Endothelial cell of umbilical vein (primary cell): ENCODE results near the gene TRPC1. TPM values are rescaled to one million over a fixed set of nuclear protein-coding genes. Genes with fewer than 3 reads are reported as not detected.

Source experiments
- BruUV-seq: library from RNA; stranded (reverse); fragments of 400-500 nt; replicated peaks from 2 replicates; lab custom pipeline; 2021; lab: Mats Ljungman, UMichigan
- CTCF ChIA-PET: fragments of 300-600, 350-600 bp; sonication (Branson Sonifier 250); formaldehyde crosslinking; loops from one replicate; lab custom pipeline; 2021; ENCODE audit warnings: antibody characterized with exemption, inconsistent platforms; lab: Charles Lee
- POLR2A ChIA-PET: fragments of 300-600, 350-600 bp; sonication (Branson Sonifier 250); formaldehyde crosslinking; loops from one replicate; lab custom pipeline; 2021; ENCODE audit warnings: antibody characterized with exemption, inconsistent platforms; lab: Charles Lee
- DNase-seq: peaks from one replicate; pipeline ENCODE4 v3.0.0-alpha.2; 2011; ENCODE audit warnings: low read depth, low spot score
- FAIRE-seq: peaks from 2 replicates; lab custom pipeline; 2011; peaks lifted over from hg19 to GRCh38; lab: Jason Lieb, UNC
- H2AFZ ChIP-seq: 2 replicates; pipeline ENCODE4 v1.6.0; 2012; ENCODE audit warnings: low read depth, low read length, control low read depth, inconsistent platforms
- H3K27ac ChIP-seq: 2 replicates; pipeline ENCODE4 v1.5.1; 2011; ENCODE audit warnings: low read depth, mild to moderate bottlenecking, control low read depth, low read length, moderate library complexity; ENCODE audit not compliant: insufficient read depth
- H3K27me3 ChIP-seq, 2 experiments: 2 replicates each; pipeline versions ENCODE4 v1.6.0 to v1.6.1; 2011; ENCODE audit warnings: low read length in 2 of 2, mixed read lengths in 1 of 2; ENCODE audit not compliant: control insufficient read depth in 2 of 2, insufficient read depth in 2 of 2
- H3K36me3 ChIP-seq, 2 experiments: 2 replicates in 1 of 2; 3 replicates in 1 of 2; pipeline ENCODE4 v1.5.1; 2011; ENCODE audit warnings: low read length in 2 of 2, mild to moderate bottlenecking in 1 of 2, moderate library complexity in 1 of 2; ENCODE audit not compliant: control insufficient read depth in 2 of 2, insufficient read depth in 2 of 2; ENCODE audit errors: extremely low read depth in 1 of 2
- H3K4me1 ChIP-seq: 3 replicates; pipeline ENCODE4 v1.5.1; 2011; ENCODE audit warnings: mild to moderate bottlenecking, low read length; ENCODE audit not compliant: control insufficient read depth, insufficient read depth; ENCODE audit errors: extremely low read depth
- H3K4me2 ChIP-seq: 2 replicates; pipeline ENCODE4 v1.6.1; 2011; ENCODE audit warnings: low read length, control low read depth, mixed read lengths; ENCODE audit not compliant: insufficient read depth
- H3K4me3 ChIP-seq, 3 experiments: fragments of 200-600 bp in 1 of 3; sonication (generic), shearing (Covaris generic) in 1 of 3; replicated peaks in 1 of 3; 2 replicates each; pipeline ENCODE4 v1.5.1; 2011 to 2016; ENCODE audit warnings: control low read depth in 3 of 3, low read length in 3 of 3, mild to moderate bottlenecking in 2 of 3, inconsistent platforms in 1 of 3, low read depth in 1 of 3, moderate library complexity in 1 of 3; ENCODE audit not compliant: insufficient read depth in 1 of 3
- H3K79me2 ChIP-seq: 2 replicates; pipeline ENCODE4 v1.6.0; 2012; ENCODE audit warnings: low read length, inconsistent platforms; ENCODE audit not compliant: control insufficient read depth, insufficient read depth
- H3K9ac ChIP-seq: replicated peaks from 2 replicates; pipeline ENCODE3; 2011; ENCODE audit warnings: low read length, control low read depth; ENCODE audit not compliant: insufficient read depth; ENCODE audit errors: extremely low read depth
- H3K9me1 ChIP-seq: replicated peaks from 3 replicates; pipeline ENCODE4 v1.6.0; 2011; ENCODE audit warnings: mild to moderate bottlenecking, low read length; ENCODE audit not compliant: control insufficient read depth, insufficient read depth; ENCODE audit errors: extremely low read depth
- H3K9me3 ChIP-seq: replicated peaks from 2 replicates; pipeline ENCODE4 v1.5.1; 2012; ENCODE audit warnings: low read length, inconsistent platforms; ENCODE audit not compliant: control insufficient read depth, insufficient read depth
- H4K20me1 ChIP-seq: replicated peaks from 2 replicates; pipeline ENCODE3; 2011; ENCODE audit warnings: mild to moderate bottlenecking, low read length; ENCODE audit not compliant: control insufficient read depth, insufficient read depth; ENCODE audit errors: extremely low read depth
- EZH2 ChIP-seq: IDR thresholded peaks from 2 replicates; pipeline ENCODE4 v1.6.1; 2012; ENCODE audit warnings: borderline replicate concordance, low read depth, mild to moderate bottlenecking, moderate library complexity, low read length, inconsistent platforms; ENCODE audit not compliant: severe bottlenecking
- FOS ChIP-seq: IDR thresholded peaks from 2 replicates; pipeline ENCODE4 v1.6.1; 2011; ENCODE audit warnings: mild to moderate bottlenecking, low read length, moderate library complexity, borderline replicate concordance; ENCODE audit not compliant: insufficient read depth
- GATA2 ChIP-seq: IDR thresholded peaks from 2 replicates; pipeline ENCODE4 v1.7.0; 2011; ENCODE audit warnings: low read depth, mild to moderate bottlenecking, moderate library complexity, mixed read lengths, low read length; ENCODE audit not compliant: insufficient read length, insufficient read depth
- JUN ChIP-seq: IDR thresholded peaks from 2 replicates; pipeline ENCODE4 v1.6.1; 2011; ENCODE audit warnings: borderline replicate concordance, low read depth; ENCODE audit not compliant: insufficient read length, insufficient read depth
- MYC ChIP-seq: IDR thresholded peaks from one replicate; pipeline ENCODE4 v1.6.1; 2011; ENCODE audit warnings: mild to moderate bottlenecking, low read depth, low read length
- POLR2A ChIP-seq: IDR thresholded peaks from 2 replicates; pipeline ENCODE4 v1.6.1; 2012; ENCODE audit warnings: low read depth, mild to moderate bottlenecking, control low read depth, low read length
- POLR2AphosphoS5 ChIP-seq: IDR thresholded peaks from 2 replicates; pipeline ENCODE4 v1.6.1; 2012; ENCODE audit warnings: low read depth, mild to moderate bottlenecking, control low read depth, low read length, moderate library complexity; ENCODE audit not compliant: insufficient read depth
- dilution Hi-C: fragments of 300-500 bp; cut with MboI; formaldehyde crosslinking; loops from one replicate; pipeline ENCODE4 v1.15.0; 2019; ENCODE audit warnings: low sequenced_read_pairs; ENCODE audit not compliant: extremely low pct_ligation_motif_present
- intact Hi-C: fragments of 100-400 bp; cut with micrococcal nuclease; formaldehyde crosslinking; loops from one replicate; pipeline ENCODE4 v1.10.0; 2022
- polyA plus RNA-seq, 4 experiments: library from polyadenylated mRNA; depleted of rRNA in 3 of 4; stranded (reverse) in 3 of 4; unstranded in 1 of 4; fragments of >200 nt; gene quantifications; 2 replicates each; pipeline versions ENCODE4 v1.2.1 to v1.2.3, GENCODE V29; 2011 to 2012; ENCODE audit warnings: missing spikeins in 1 of 4
- total RNA-seq: library from RNA; stranded (reverse); gene quantifications from 2 replicates; pipeline ENCODE4 v1.2.3, GENCODE V29; 2021
- TF ChIP-seq, protein P1 (sequence below): IDR thresholded peaks from 2 replicates; pipeline ENCODE4 v1.6.1; 2011; ENCODE audit not compliant: insufficient read depth, insufficient read length
- TF ChIP-seq, protein P2 (sequence below), 2 donors: IDR thresholded peaks; 1 replicate in 1 of 2; 2 replicates in 1 of 2; pipeline ENCODE4 v1.5.1; 2011; ENCODE audit warnings: low read length in 2 of 2, mild to moderate bottlenecking in 2 of 2, moderate library complexity in 2 of 2, control low read depth in 1 of 2, inconsistent platforms in 1 of 2, low read depth in 1 of 2; ENCODE audit not compliant: insufficient read depth in 1 of 2; ENCODE audit errors: extremely low read depth in 1 of 2

The TRPC1 gene
- total and polyA plus RNA-seq, 2 donors (not counting 3 experiments of a cell fraction or from before 2014, with no cell fraction given): 3.5 to 5.9 TPM

DNA sequence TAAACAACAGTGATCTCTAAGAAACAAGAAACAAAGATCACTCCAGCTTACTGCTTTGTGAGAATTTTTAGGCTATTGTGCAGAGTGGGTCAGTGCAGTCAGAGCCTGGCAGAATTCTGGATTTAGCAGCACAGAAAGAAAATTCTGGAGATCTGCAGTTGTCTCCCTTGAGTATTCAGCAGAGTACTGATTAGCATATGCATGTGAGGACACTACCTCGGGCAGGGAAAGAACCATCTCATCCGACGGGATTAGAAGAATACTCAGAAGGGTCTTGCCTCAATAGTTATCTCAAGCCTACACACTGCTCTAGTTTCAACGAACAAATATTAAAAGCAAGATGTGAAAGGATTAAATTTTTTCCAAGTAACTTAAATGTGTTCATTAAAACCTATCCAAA lies 70.7 kb downstream of the TRPC1 start:
- no peak overlapping the region for H3K27ac ChIP-seq
- DNase-seq (no peak), FAIRE-seq (no peak)
- H3K9ac ChIP-seq: no peak overlapping the region
- no peaks in the 10 kb centered on the region for H3K9me3 ChIP-seq
- H2AFZ ChIP-seq: no peak overlapping the region
- TF ChIP-seq EZH2 (no peak), POLR2A (no peak), POLR2AphosphoS5 (no peak), MYC (no peak), JUN (no peak), FOS (no peak), GATA2 (no peak)
- TF ChIP-seq, protein P1, sequence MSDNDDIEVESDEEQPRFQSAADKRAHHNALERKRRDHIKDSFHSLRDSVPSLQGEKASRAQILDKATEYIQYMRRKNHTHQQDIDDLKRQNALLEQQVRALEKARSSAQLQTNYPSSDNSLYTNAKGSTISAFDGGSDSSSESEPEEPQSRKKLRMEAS: no peak
- TF ChIP-seq, protein P2, sequence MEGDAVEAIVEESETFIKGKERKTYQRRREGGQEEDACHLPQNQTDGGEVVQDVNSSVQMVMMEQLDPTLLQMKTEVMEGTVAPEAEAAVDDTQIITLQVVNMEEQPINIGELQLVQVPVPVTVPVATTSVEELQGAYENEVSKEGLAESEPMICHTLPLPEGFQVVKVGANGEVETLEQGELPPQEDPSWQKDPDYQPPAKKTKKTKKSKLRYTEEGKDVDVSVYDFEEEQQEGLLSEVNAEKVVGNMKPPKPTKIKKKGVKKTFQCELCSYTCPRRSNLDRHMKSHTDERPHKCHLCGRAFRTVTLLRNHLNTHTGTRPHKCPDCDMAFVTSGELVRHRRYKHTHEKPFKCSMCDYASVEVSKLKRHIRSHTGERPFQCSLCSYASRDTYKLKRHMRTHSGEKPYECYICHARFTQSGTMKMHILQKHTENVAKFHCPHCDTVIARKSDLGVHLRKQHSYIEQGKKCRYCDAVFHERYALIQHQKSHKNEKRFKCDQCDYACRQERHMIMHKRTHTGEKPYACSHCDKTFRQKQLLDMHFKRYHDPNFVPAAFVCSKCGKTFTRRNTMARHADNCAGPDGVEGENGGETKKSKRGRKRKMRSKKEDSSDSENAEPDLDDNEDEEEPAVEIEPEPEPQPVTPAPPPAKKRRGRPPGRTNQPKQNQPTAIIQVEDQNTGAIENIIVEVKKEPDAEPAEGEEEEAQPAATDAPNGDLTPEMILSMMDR (IDR thresholded peaks at IDR 0.05; ENCODE audit: extremely low read depth in 1 of 2, insufficient read depth in 1 of 2, low read depth in 1 of 2, low read length in 2 of 2): no peak
- H4K20me1 ChIP-seq: no peaks in the 10 kb centered on the region
- no peak overlapping the region for H3K4me3 ChIP-seq
- H3K9me1 ChIP-seq: no peaks in the 10 kb centered on the region
- POLR2A ChIA-PET: no interaction called here
- dilution Hi-C loops (no loop called here), intact Hi-C loops (no loop called here)
- H3K79me2 ChIP-seq: no peaks in the 10 kb centered on the region
- BruUV-seq: no TSS peak
- no peaks in the 10 kb centered on the region for H3K36me3 ChIP-seq
- no peaks in the 10 kb centered on the region for H3K4me1 ChIP-seq
- CTCF ChIA-PET: no interaction called here
- no peak overlapping the region for H3K4me2 ChIP-seq
- H3K27me3 ChIP-seq: no peaks in the 10 kb centered on the region
